HG03457 (cell line): ENCODE data around the gene BDH1.

Experiments
- ATAC-seq: cut with Tn5 transposase; IDR thresholded peaks from one replicate; pipeline ENCODE4 v1.9.1; 2021; ENCODE audit warnings: moderate number of reproducible peaks; ENCODE audit not compliant: unreplicated experiment

Gene BDH1

GRCh38 chr3:197507541-197507940 lies 48.2 kb downstream of the BDH1 start:
- ATAC-seq, result no peak

- ATAC-seq, result no peak
Measured at GRCh38 chr3:197507081-197507480, 48.7 kb downstream of the BDH1 start.

DNA sequence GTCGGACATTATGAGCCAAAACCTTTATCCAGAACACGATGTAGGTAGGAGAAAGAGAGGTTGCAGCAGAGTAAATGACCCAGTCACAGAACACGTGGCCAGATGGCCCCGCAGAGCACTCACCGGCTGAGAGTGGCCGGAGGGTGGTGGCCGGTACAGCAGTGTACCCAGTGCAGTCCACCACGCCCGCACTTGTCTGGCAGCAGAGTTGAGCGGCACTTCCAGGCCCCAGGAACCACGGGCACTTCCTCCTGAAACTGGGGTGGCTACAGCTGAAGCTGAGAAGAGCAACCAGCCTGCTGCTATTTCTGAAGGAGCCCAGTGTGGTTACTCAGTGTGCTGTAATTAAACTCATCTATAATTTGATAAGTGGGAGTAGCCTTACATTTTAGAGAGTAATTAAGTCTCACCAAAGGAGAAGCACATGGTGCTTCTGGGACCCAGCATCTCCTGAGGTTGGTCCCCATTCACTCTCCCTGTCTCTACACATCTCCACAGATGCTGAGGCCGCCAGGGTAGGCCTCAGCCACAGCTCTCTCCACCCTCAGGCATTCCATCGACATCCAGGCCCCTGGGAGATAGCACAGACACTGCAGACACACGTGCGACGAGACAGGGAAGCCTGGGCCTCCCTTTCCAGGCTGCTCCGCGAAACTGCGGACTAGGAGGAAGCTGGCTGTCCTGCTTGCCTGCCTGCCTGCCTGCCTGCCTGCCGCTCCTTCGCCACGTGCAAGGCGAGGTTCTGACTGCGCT lies 49.8 kb downstream of the BDH1 start:
- ATAC-seq, result no peak

DNA sequence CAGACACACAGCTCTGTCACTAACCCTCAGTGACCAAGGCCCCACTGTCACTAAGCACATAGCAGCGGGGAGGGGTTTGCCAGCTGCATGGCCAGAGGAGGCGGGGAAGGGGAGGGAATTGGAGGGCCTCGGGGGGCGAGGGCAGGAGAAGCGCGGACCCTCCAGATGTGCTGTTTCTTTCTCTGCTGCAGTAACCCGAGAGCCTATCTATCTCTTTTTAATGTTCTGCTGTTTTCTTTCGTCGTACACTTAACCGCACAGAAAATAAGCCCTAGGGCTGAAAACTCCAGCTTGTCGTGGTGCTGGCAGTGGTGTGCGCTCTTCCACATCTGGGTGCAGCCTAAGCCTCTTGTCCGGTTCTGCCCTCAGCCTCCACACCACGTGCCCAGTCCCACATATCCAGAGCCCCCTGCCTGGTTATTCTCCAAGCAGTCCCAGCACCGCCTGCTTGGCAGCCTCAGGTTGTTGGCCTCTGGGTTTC lies 51.1 kb downstream of the BDH1 start:
- ATAC-seq, result no peak

DNA sequence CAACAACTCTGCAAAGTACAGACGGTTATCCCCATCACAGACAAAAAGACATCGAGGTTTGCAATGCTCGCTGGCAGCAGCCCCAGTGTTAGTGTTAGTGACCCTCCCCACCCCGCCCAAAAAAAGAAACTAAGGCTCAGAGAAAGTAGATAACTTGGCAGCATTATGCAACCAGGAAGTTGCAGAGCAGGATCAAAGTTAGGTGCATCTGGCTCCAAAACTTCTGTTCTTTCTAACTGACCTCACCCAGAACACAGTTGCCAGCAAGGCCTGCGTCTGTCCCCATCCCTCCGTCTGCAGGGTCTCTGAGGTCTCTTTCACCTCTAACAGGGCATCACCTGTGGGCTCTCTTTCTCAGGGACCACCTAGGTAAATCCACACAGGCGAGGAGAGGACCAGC lies 51.5 kb downstream of the BDH1 start:
- ATAC-seq, result no peak

DNA sequence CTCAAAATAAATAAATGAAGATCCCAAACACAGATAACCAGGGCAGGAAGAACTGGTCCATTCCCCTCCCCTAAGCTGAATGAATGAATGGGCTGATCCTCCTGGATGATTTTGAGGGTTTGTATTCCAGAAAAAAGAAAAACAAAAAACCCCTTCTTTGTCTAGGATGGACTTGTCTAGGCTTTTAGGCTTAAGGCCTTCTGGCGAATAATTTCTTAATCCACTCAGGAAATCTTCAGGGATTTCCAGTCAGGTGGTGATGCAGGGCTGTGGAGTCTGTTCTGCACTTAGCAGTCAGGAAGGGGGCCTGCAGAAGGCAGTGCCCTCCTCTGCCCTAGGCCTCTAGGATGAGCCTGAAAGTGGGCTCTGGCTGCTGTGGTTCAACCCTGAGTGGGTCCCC lies 52.1 kb downstream of the BDH1 start:
- ATAC-seq, result no peak

GRCh38 chr3:197501879-197502620 lies 53.7 kb downstream of the BDH1 start:
- ATAC-seq, result no peak

- ATAC-seq, result no peak
Measured at GRCh38 chr3:197501496-197501878, 54.3 kb downstream of the BDH1 start.

- ATAC-seq, result no peak
Measured at GRCh38 chr3:197500812-197501211, 55.0 kb downstream of the BDH1 start.

DNA sequence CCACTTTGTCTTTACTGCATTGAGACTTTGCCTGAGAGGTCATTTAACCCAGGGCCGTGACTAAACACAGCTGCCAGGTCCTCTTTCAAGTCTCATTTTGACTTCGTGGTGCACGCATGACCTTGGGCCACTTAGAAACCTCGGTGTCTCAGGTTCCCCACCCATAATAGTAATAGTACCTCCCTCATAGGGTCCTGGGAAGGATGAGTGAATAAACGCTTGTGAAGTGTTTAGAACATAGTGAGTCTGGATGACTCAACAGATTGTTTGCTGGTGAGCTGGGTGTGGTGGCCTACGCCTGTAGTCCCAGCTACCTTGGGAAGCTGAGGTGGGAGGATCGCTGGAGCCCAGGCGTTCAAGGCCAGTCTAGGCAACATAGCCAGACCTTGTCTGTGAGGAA lies 56.3 kb downstream of the BDH1 start:
- no peak for ATAC-seq

DNA sequence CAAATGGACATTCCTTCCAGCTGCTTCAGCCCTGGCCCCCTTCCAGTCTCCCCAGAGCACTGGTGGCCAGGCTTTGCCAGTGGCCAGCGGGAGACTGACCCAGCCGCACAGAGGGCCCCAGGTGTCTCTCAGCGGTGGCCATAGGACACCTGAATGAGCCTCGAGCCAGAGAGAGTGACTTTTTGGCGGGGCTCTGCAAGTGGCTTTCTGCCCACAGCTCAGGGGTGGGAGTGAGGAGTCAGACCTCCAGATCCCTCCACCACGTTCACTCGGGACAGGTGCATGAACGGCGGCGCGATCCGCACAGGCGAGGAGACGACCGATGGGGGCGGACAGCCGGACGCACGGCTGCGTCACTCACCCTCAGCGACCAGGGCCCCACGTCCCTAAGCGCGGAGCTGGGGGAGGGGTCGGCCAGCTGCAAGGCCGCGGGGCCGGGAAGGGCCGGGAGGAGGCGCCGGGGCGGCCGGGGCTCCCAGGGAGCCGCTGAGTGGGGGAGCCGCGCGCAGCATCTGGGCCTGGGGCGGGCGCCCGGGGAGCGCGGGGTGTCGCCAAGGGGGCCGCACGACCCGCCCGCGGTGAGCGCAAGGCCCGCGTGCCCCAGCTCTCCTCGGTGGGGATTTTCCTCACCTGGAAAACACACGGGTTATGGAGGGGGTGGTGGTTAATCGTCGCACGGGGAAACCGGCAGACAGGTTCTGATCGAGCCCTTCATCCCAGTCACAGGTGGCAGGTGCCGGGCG lies 57.1 kb downstream of the BDH1 start:
- no peak for ATAC-seq

DNA sequence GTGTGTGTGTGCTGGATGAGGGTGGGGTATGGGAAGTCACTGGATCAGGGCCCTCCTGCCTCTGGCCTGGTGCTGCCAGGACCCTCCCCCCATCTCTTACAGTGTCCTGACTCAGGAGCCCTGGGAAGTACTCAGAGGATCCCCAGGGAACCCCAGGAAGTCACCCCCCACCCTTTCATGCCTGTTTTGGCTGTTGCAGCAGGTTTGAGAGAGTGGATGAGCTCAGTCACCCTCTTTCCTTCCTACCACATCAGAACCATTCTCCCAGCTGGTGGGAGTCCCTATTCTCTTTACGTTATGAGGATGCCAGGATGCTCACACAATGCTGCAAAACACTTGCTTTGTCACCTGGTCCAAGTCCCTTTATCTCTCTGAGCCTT lies 59.0 kb downstream of the BDH1 start:
- no peak for ATAC-seq

DNA sequence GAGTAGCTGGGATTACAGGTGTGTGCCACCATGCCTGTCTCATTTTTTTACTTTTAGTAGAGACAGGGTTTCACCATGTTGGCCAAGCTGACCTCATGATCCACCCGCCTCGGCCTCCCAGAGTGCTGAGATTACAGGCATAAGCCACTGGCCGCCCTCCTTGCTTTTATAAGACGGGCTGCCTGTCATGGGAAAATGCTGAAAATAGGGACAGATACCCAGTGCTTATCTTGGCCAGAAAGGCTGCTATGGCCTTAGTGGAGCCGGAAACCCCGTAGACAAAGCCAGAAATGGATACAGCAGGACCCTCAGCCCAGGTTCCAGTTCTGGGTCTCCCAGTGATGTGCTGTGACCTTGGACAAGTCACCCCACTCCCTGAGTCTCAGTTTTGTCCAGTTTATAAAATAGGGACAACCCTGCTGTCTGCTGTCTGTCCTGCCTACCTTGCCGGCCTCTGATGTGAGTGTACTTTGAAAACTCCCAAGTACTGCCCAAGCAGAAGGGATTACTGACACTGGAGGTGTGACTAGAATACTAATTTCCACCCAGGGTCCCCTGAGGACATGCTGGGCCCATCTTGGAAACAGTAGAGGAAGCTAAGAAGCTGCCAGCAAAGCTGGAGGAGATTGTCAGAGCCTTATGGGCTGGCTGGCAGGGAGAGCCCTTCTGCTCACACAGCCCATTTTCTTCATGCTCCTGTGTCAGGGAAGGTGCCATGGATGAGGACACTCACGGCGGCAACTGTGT lies 59.6 kb downstream of the BDH1 start:
- no peak for ATAC-seq

GRCh38 chr3:197495499-197495898 lies 60.3 kb downstream of the BDH1 start:
- ATAC-seq, result no peak

- ATAC-seq, result no peak
Measured at GRCh38 chr3:197495059-197495455, 60.7 kb downstream of the BDH1 start.

DNA sequence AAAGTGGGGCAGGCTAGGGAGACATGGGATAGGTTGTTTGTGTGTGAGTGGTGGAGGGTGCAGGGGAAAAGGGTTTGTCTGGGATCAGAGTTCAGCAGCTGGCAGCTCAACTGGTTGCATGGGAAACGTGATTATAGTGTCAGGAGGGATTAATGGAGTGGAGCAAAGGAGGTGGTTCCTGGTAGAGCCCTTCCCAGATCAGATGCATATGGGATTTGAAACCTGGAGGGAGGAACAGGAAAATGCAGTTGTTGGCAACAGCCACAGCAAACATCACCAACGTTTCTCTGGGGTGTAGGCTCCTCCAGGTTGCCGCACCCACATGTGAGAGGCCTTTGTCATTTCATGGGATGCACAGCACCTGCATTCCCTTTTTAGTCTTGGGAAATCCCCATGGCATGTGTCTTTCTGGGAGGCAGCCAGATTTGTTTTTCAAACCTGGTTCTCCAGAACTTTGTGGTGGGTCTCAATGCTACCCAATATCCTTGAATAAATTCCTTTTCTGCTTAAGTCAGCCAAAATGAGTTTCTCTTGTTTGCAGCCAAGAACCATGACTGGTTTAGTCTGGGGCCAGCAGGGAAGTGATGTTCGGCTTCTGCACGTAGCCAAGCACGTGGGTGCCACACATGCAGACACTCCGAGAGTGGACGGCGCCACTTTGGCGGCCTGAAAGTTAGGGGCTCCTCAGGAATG lies 61.3 kb downstream of the BDH1 start:
- ATAC-seq, result no peak

GRCh38 chr3:197493049-197493448 lies 62.7 kb downstream of the BDH1 start:
- no peak for ATAC-seq

DNA sequence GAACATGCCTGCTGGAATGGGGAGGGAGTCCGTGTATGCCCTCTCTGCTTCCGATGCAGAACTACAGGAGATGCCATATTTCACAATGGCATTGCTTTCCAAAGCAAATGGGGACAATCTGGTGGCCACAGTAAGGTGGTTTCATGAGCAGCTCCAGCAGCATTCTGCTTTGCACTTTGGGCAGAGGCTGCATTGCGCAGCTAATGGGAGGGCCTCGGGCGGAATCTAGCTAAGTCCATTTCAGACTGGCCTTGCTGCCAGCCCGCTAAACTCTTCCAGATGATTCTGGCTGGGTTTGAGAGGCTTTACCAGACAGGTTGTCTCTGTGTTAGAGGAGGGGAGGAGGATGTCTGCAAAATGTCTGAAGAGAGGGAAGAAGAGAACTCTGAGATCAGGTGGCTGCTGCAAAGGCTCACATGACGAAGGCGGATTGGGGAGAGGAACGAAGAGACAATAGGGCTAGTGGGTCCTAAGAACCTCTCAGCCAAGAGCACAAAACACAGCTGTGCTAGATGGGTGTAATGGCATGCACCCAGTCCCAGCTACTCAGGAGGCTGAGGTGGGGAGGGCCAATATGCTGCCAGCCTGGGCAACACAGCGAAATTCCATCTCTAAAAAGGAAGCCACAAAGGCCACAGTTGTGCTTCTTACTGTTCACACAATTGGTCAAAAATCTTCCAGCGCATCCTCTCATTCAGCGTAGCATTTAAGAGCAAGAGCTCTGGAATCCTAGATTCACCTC lies 63.7 kb downstream of the BDH1 start:
- no peak for ATAC-seq

- no peak for ATAC-seq
Measured at GRCh38 chr3:197491478-197491877, 64.3 kb downstream of the BDH1 start.
